ENCODE data around the gene HGS. TPM values are rescaled to one million over a fixed set of nuclear protein-coding genes. Genes with fewer than 3 reads are reported as not detected.
A peak's percentile ranks its signal among the peaks of the same experiment; 100 is the strongest.

Gene HGS
- total RNA-seq, 2 donors from 2014 or later = 114 to 130 TPM

- TF ChIP-seq CTCF (conservative IDR thresholded peaks at IDR 0.05) = no peak
- Mint-ChIP-seq H3K36me3 (ENCODE audit: low read depth) (peaks cover 37% of the 10 kb centered on the region), H3K4me1 (peaks cover 14% of the 10 kb centered on the region), H3K27me3 (ENCODE audit: insufficient read depth) (peaks cover 3% of the 10 kb centered on the region), H3K4me3 (peak overlapping the region; percentile 92), H3K9me3 (no peaks in the 10 kb centered on the region), H3K27ac (peak overlapping the region; percentile 44)
- Histone ChIP-seq H3K9ac (ENCODE audit: extremely low read depth, low read length, poor library complexity, severe bottlenecking) (no peak overlapping the region), H3K4me3 (ENCODE audit: low read length) (no peak overlapping the region), H3K36me3 (ENCODE audit: control insufficient read depth, insufficient read depth, low read length) (peaks cover 46% of the 10 kb centered on the region), H3K9me3 (ENCODE audit: control insufficient read depth, low read length) (no peaks in the 10 kb centered on the region), H3K4me1 (ENCODE audit: control insufficient read depth, insufficient read depth, low read length) (peaks cover 8% of the 10 kb centered on the region), H3K27me3 (ENCODE audit: control insufficient read depth, insufficient read depth, low read length, poor library complexity, severe bottlenecking) (no peaks in the 10 kb centered on the region), H3K27ac (ENCODE audit: low read depth, low read length) (no peak overlapping the region)
- 95 to 96% methylated on average over 17 of the region's 17 CpGs for WGBS, 2 experiments (ENCODE audit: insufficient coverage in 1 of 2, insufficient read length in 1 of 2)
- DNase-seq = no peak
Observed at GRCh38 chr17:81706232-81706611, 22.4 kb downstream of the HGS start.

GRCh38 chr17:81706757-81707624 lies 23.2 kb downstream of the HGS start:
- Histone ChIP-seq H3K27me3 (ENCODE audit: control insufficient read depth, insufficient read depth, low read length, poor library complexity, severe bottlenecking) (no peaks in the 10 kb centered on the region), H3K4me1 (ENCODE audit: control insufficient read depth, insufficient read depth, low read length) (peaks cover 8% of the 10 kb centered on the region), H3K9me3 (ENCODE audit: control insufficient read depth, low read length) (no peaks in the 10 kb centered on the region), H3K9ac (ENCODE audit: extremely low read depth, low read length, poor library complexity, severe bottlenecking) (no peak overlapping the region), H3K4me3 (ENCODE audit: low read length) (no peak overlapping the region), H3K36me3 (ENCODE audit: control insufficient read depth, insufficient read depth, low read length) (peaks cover 39% of the 10 kb centered on the region), H3K27ac (ENCODE audit: low read depth, low read length) (no peak overlapping the region)
- TF ChIP-seq CTCF (conservative IDR thresholded peaks at IDR 0.05) = peak; percentile 21
- H3K4me1 Mint-ChIP-seq = peaks cover 11% of the 10 kb centered on the region
- 95 to 96% methylated on average over 37 to 54 of the region's 54 CpGs for WGBS, 2 experiments (ENCODE audit: insufficient coverage in 1 of 2, insufficient read length in 1 of 2)
- peaks cover 3% of the 10 kb centered on the region for H3K27me3 Mint-ChIP-seq (ENCODE audit: insufficient read depth)
- no peaks in the 10 kb centered on the region for H3K9me3 Mint-ChIP-seq
- H3K27ac Mint-ChIP-seq = no peak overlapping the region
- peaks cover 33% of the 10 kb centered on the region for H3K36me3 Mint-ChIP-seq (ENCODE audit: low read depth)
- DNase-seq = peak; percentile 70
- H3K4me3 Mint-ChIP-seq = no peak overlapping the region

- no peak for TF ChIP-seq CTCF (conservative IDR thresholded peaks at IDR 0.05)
- peaks cover 3% of the 10 kb centered on the region for H3K27me3 Mint-ChIP-seq (ENCODE audit: insufficient read depth)
- no peak overlapping the region for H3K4me3 Mint-ChIP-seq
- Histone ChIP-seq H3K9me3 (ENCODE audit: control insufficient read depth, low read length) (no peaks in the 10 kb centered on the region), H3K27ac (ENCODE audit: low read depth, low read length) (no peak overlapping the region), H3K4me3 (ENCODE audit: low read length) (no peak overlapping the region), H3K4me1 (ENCODE audit: control insufficient read depth, insufficient read depth, low read length) (peaks cover 8% of the 10 kb centered on the region), H3K36me3 (ENCODE audit: control insufficient read depth, insufficient read depth, low read length) (peaks cover 37% of the 10 kb centered on the region), H3K9ac (ENCODE audit: extremely low read depth, low read length, poor library complexity, severe bottlenecking) (no peak overlapping the region), H3K27me3 (ENCODE audit: control insufficient read depth, insufficient read depth, low read length, poor library complexity, severe bottlenecking) (no peaks in the 10 kb centered on the region)
- no peak overlapping the region for H3K27ac Mint-ChIP-seq
- H3K4me1 Mint-ChIP-seq = peaks cover 6% of the 10 kb centered on the region
- H3K36me3 Mint-ChIP-seq (ENCODE audit: low read depth) = peaks cover 32% of the 10 kb centered on the region
- DNase-seq = no peak
- 94 to 95% methylated on average over 20 to 25 of the region's 25 CpGs for WGBS, 2 experiments (ENCODE audit: insufficient coverage in 1 of 2, insufficient read length in 1 of 2)
- no peaks in the 10 kb centered on the region for H3K9me3 Mint-ChIP-seq
Observed at GRCh38 chr17:81707725-81708646, 24.2 kb downstream of the HGS start.
